HG03196 (cell line): ENCODE results near the gene SLX4IP.
A peak's percentile ranks its signal among the peaks of the same experiment; 100 is the strongest.

Experiments
- ATAC-seq: cut with Tn5 transposase; IDR thresholded peaks from one replicate; pipeline ENCODE4 v1.9.1; 2021; ENCODE audit not compliant: unreplicated experiment

SLX4IP gene

DNA sequence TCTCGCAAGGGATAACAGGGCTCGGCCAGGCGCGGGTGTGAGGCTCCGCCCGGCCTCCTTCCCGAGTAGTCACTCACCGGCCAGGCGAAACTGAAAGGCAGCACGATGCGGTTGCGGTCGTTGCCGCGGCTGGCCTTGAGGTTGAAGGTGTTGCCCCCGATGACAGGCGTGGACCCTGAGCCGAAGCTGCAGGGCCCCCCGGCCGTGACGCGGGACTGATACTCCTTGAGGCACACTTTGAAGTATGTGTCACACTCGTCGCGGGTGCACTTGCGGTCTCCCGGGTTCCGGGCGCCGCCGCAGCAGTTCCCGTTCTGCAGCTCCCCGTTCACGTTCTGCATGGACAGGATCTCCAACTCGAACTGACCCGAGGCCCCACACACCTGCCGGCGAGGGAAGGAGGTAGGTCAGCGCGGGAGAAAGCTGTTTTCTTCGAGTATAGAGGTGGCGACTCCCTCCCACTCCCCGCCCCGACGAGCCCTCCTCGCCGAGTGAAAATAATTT is 237.6 kb downstream of the SLX4IP start:
- ATAC-seq = no peak

DNA sequence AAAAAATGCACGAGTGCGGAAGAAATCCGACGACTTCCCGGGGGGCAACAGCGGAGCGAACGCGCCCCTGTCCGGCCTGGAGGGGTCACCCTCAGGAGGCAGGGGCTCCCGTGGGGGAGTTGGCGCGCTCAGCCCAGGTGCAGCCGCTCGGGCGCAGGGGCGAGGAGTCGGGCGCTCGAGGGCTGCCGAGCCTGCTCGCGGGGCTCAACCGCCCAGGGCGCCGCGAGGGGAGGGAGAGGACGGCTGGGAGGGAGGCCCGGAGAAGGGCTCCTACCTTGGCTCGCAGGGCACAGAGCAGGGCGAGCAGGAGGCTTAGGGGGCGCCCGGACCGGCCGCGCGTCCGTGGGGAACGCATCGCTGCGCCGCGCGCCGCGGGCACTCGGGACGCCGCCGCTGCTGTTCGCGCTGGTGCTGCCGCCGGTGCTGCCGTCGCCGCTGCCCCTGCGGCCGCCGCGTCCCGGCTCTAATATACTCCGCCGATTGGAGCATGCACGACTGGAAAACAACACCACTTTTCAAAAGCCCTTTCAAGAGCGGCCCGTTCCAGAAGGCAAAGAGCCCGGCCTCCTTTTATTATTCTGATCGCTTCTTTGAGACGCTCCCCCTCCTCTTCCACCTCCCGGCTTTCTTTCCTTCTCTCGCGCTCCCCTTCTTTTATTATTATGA is 238.2 kb downstream of the SLX4IP start:
- no peak for ATAC-seq

DNA sequence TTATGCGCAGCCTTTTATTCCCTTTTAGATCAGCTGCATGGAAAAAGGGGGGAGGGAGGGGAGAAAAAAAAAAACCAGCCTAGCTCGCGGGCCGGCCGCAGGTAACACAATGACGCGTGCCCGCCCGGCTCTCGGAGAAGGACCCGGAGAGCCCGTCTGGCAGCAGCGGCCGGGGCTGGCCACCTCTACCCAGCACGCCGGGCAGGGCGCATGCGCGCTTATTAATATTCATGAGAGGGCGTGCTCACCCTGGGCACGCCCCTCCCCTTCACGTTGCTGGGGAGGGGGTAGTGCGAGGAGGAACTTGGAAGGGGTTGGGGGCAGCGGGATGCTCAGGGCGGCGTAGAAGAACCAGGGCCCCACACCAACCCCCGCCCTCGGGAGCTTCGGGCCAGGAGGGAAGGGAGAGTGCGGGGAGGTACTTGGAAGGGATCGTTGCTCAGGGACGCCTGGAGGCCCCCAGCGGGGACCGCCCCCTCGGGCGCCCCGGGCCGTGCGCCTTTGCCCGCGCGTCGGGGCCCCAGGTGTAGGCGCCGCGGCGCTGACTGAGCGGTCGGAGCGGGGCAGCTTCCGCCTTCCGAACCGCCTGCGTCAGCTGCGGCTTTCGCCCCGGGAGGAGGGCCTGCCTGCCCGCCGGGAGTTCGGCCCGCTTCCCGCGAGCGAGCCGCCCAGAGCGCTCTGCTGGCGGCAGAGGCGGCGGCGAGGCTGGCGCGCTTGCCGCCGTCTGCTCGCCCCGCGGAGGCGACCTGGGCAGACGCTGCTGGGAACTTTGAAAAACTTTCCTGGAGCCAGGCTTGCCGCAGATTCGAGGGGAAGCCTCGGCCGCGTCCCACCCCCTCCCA is 239.0 kb downstream of the SLX4IP start, which contains the start of gene JAG1:
TSS of gene JAG1 (minus strand) at position 158 of the 842 bp plus-strand sequence. CDS start 469 bp downstream, outside the sequence.
- ATAC-seq = peak; percentile 48

DNA sequence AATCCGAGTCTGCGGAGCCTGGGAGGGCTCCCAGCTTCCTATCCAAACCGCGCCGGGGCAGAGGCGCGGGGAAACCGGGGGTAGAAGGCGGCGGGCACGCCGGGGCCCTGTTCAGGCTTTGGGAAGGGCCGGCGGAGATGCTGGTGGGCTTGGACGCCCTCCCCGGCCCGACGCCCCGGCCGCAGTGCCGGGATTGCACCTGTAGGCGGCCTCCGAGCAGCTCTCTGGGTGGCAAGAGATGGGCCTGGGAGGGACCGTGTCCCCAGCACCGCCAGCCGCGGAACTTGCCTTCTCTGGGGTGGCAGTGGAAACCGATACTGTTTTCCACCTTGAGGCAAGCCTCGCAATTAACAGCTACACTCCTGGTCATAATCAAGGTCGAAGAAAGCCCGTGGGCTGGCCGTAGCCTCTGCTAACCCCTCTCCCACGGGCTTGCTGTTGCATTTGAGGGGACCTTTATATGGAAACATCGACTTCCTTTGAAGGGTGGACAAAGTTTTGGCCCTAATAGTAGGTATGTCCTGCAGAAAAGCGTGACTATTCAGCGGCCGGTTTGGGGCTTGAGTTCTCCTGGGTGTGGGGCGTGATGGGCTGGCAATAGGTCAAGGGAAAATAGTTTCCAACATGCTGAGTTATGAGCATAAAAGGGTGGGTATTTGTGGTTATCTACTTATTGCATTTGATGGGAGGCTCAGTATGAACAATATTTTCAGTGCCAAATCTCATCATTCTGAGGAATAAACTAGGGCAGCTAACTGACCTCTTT is 239.8 kb downstream of the SLX4IP start:
- ATAC-seq = peak; percentile 38

DNA sequence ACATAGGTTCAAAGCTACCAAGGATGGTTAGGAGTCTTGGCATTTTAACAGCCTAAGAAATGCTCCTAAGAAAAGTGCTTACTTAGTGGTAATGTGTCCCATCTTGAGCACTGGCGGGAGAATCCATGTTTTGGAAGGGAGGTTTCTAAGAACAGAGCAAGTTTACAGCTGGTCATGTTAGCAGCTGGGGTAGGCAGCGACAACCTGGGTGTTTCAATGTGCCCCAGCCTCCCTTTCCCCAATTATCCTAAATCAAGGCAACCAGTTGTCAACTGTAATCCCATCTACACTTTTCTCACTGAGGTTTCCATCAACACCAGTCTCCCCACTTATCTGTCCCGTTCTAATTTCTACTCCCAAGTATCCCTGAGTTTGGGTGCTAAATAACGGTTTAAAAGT is 240.3 kb downstream of the SLX4IP start:
- no peak for ATAC-seq

DNA sequence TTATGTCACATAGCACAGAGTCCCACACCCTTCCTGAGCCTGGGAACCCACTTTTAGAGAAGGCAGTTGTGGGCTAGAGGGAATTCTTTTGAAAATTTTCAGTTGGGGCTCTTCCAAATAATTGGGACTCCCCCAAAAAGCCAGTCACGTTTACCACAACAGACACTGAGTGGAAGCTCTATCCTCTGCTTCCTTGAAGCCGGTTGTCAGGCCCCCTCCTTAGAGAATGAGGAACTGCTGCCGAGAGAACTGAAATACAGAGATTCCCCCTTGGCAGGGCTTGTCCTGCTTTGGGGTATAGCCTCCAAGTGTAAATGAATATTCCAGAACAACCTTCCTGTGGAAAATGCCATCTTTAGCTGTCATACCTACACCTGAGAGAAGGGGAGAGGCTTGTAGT is 241.4 kb downstream of the SLX4IP start:
- ATAC-seq = no peak
